Fibroblast of skin of scalp (primary cell): Measurements from ENCODE around the gene MRPL34.
A peak's percentile ranks its signal among the peaks of the same experiment; 100 is the strongest.

Experiments used
- DNase-seq: peaks from one replicate; pipeline ENCODE4 v3.0.0-alpha.2; 2013

The MRPL34 gene

GRCh38 chr19:17328517-17329365 is 23.1 kb downstream of the MRPL34 start:
- no peak for DNase-seq

- DNase-seq: no peak
Measured at GRCh38 chr19:17329366-17330261, 23.9 kb downstream of the MRPL34 start.

- DNase-seq: no peak
Measured at GRCh38 chr19:17330262-17331044, 24.8 kb downstream of the MRPL34 start.

- no peak for DNase-seq
Measured at GRCh38 chr19:17331045-17331558, 25.4 kb downstream of the MRPL34 start.

- no peak for DNase-seq
Measured at GRCh38 chr19:17332360-17332676, 26.6 kb downstream of the MRPL34 start.

- DNase-seq: peak; percentile 58
Measured at GRCh38 chr19:17332677-17333581, 27.3 kb downstream of the MRPL34 start.

- DNase-seq: peak; percentile 84
Measured at GRCh38 chr19:17333611-17334413, 28.1 kb downstream of the MRPL34 start.

GRCh38 chr19:17334414-17335409 is 29.0 kb downstream of the MRPL34 start, which contains the start of gene ANO8:
Gene ANO8 (minus strand): TSS chr19:17334855. CDS start chr19:17334670, 185 bp downstream.
- peak; percentile 99 for DNase-seq

- no peak for DNase-seq
Measured at GRCh38 chr19:17335575-17335974, 29.9 kb downstream of the MRPL34 start.

- DNase-seq: peak; percentile 99
Measured at GRCh38 chr19:17336872-17337674, 31.4 kb downstream of the MRPL34 start, which contains the start of gene GTPBP3. Gene GTPBP3 (plus strand): TSS chr19:17337553. CDS start chr19:17337612, 59 bp downstream.

- DNase-seq: no peak
Measured at GRCh38 chr19:17337675-17338432, 32.2 kb downstream of the MRPL34 start.

GRCh38 chr19:17338433-17339078 is 32.9 kb downstream of the MRPL34 start:
- DNase-seq: no peak

- no peak for DNase-seq
Measured at GRCh38 chr19:17339088-17339741, 33.5 kb downstream of the MRPL34 start.

- DNase-seq: no peak
Measured at GRCh38 chr19:17340302-17340870, 34.7 kb downstream of the MRPL34 start.

GRCh38 chr19:17340871-17341357 is 35.2 kb downstream of the MRPL34 start:
- DNase-seq: no peak

- no peak for DNase-seq
Measured at GRCh38 chr19:17341386-17341785, 35.7 kb downstream of the MRPL34 start.
